IMR-90 (cell line): ENCODE measurements around the gene ITPR2.

Experiments
- CHD1 ChIP-seq: IDR thresholded peaks from 2 replicates; pipeline ENCODE4 v1.6.1; 2012; ENCODE audit warnings: low read depth, low read length, improper control_type of control experiment
- FOS ChIP-seq: fragments of 150-350 bp; IDR thresholded peaks from 2 replicates; pipeline ENCODE4 v1.6.1; 2016; ENCODE audit warnings: low read depth, low read length
- MAFK ChIP-seq: IDR thresholded peaks from 2 replicates; pipeline ENCODE4 v1.6.1; 2012; ENCODE audit warnings: low read depth, low read length, improper control_type of control experiment
- MAZ ChIP-seq: IDR thresholded peaks from 2 replicates; pipeline ENCODE4 v1.6.1; 2012; ENCODE audit warnings: low read depth, mild to moderate bottlenecking, low read length, improper control_type of control experiment, moderate library complexity, borderline replicate concordance
- POLR2A ChIP-seq: IDR thresholded peaks from 2 replicates; pipeline ENCODE4 v1.6.1; 2012; ENCODE audit warnings: mild to moderate bottlenecking, low read depth, low read length
- RAD21 ChIP-seq: IDR thresholded peaks from 2 replicates; pipeline ENCODE4 v1.6.1; 2012; ENCODE audit warnings: low read length, improper control_type of control experiment
- RFX5 ChIP-seq: IDR thresholded peaks from 2 replicates; pipeline ENCODE4 v1.8.0; 2012; ENCODE audit warnings: low read depth, mild to moderate bottlenecking, low read length, moderate library complexity
- SMC3 ChIP-seq: fragments of 150-350 bp; IDR thresholded peaks from 2 replicates; pipeline ENCODE4 v1.6.1; 2016; ENCODE audit warnings: low read depth, mild to moderate bottlenecking, antibody characterized with exemption, low read length, moderate library complexity
- TF ChIP-seq, protein P1 (sequence below): conservative IDR thresholded peaks from 2 replicates; pipeline ENCODE4 v1.5.1; 2012; ENCODE audit warnings: mild to moderate bottlenecking, low read depth, low read length, improper control_type of control experiment

DNA sequence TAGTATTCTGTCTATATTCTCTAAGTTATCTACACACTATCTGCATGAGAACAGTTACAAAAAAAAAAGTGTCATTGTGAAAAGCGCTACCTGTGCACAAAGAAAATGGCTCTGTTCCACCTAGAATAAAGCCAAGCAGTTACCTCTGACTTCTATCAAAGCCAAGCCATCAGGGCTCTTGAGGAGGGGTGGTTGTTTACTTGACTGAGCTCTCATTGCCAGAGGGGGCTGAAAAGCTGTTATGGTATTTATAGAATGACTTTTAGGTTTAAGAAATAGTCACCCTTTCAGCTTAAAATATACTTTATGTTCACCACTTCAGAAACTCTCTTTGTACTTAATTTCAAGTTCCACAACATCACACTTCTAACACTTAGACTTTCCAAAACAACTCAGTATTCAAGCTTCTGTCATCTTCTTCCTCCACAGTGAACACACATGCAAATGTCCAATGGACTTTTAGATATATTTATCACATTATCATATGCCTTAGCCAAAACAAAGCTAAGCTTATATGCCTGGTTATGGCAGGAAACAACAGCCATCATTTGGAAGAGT is 7.5 kb downstream of the ITPR2 start:
- TF ChIP-seq FOS: no peak
- no peak for TF ChIP-seq SMC3
- TF ChIP-seq RAD21: no peak
- no peak for TF ChIP-seq POLR2A
- TF ChIP-seq, protein P1, sequence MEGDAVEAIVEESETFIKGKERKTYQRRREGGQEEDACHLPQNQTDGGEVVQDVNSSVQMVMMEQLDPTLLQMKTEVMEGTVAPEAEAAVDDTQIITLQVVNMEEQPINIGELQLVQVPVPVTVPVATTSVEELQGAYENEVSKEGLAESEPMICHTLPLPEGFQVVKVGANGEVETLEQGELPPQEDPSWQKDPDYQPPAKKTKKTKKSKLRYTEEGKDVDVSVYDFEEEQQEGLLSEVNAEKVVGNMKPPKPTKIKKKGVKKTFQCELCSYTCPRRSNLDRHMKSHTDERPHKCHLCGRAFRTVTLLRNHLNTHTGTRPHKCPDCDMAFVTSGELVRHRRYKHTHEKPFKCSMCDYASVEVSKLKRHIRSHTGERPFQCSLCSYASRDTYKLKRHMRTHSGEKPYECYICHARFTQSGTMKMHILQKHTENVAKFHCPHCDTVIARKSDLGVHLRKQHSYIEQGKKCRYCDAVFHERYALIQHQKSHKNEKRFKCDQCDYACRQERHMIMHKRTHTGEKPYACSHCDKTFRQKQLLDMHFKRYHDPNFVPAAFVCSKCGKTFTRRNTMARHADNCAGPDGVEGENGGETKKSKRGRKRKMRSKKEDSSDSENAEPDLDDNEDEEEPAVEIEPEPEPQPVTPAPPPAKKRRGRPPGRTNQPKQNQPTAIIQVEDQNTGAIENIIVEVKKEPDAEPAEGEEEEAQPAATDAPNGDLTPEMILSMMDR: no peak
- TF ChIP-seq RFX5: no peak
- no peak for TF ChIP-seq MAFK
- no peak for TF ChIP-seq CHD1
- TF ChIP-seq MAZ: no peak
